Liver (tissue), 9 donors: ENCODE data around the gene PRRT1B. TPM values are rescaled to one million over a fixed set of nuclear protein-coding genes. Genes with fewer than 3 reads are reported as not detected.

ENCODE experiments used
- DNase-seq: peaks from one replicate; pipeline ENCODE4 v3.0.0-alpha.2; 2017; ENCODE audit warnings: low spot score
- H3K27ac ChIP-seq, 2 donors: one replicate each; pipeline ENCODE4 v1.7.0; 2013; ENCODE audit warnings: inconsistent platforms in 2 of 2, low read length in 2 of 2, control low read depth in 1 of 2, low read depth in 1 of 2, mild to moderate bottlenecking in 1 of 2
- H3K27me3 ChIP-seq, 4 donors: one replicate each; pipeline versions ENCODE4 v1.6.1 to v1.7.0; 2013; ENCODE audit warnings: low read length in 3 of 4, inconsistent platforms in 1 of 4, mild to moderate bottlenecking in 1 of 4, moderate library complexity in 1 of 4; ENCODE audit not compliant: control insufficient read depth in 4 of 4, insufficient read depth in 4 of 4
- H3K36me3 ChIP-seq, 4 donors: one replicate each; pipeline versions ENCODE4 v1.6.1 to v1.7.0; 2013; ENCODE audit warnings: low read length in 3 of 4, mild to moderate bottlenecking in 3 of 4, low read depth in 1 of 4, moderate library complexity in 1 of 4; ENCODE audit not compliant: control insufficient read depth in 4 of 4, insufficient read depth in 3 of 4
- H3K4me1 ChIP-seq, 4 donors: one replicate each; pipeline versions ENCODE4 v1.6.1 to v1.7.0; 2013; ENCODE audit warnings: low read length in 3 of 4, mild to moderate bottlenecking in 3 of 4, moderate library complexity in 1 of 4; ENCODE audit not compliant: control insufficient read depth in 4 of 4, insufficient read depth in 4 of 4
- H3K4me3 ChIP-seq, 3 donors: one replicate each; pipeline versions ENCODE4 v1.6.1 to v1.7.0; 2013; ENCODE audit warnings: low read length in 3 of 3, control low read depth in 1 of 3, low read depth in 1 of 3, mild to moderate bottlenecking in 1 of 3
- H3K9ac ChIP-seq, 2 donors: one replicate each; pipeline ENCODE4 v1.7.0; 2013; ENCODE audit warnings: low read length in 2 of 2, mild to moderate bottlenecking in 2 of 2, moderate library complexity in 2 of 2, control low read depth in 1 of 2, low read depth in 1 of 2
- H3K9me3 ChIP-seq, 4 donors: one replicate each; pipeline versions ENCODE4 v1.6.1 to v1.7.0; 2013; ENCODE audit warnings: low read length in 3 of 4; ENCODE audit not compliant: control insufficient read depth in 4 of 4
- ATF3 ChIP-seq: IDR thresholded peaks from 2 replicates; pipeline ENCODE4 v1.6.1; 2016; ENCODE audit warnings: antibody characterized with exemption
- CTCF ChIP-seq: fragments of 150-350 bp; IDR thresholded peaks from 2 replicates; pipeline ENCODE4 v1.5.1; 2017; ENCODE audit warnings: improper control_type of control experiment, low read depth, low read length; ENCODE audit not compliant: missing input control
- FOXA1 ChIP-seq: IDR thresholded peaks from 2 replicates; pipeline ENCODE4 v1.6.1; 2016; ENCODE audit warnings: antibody characterized with exemption
- FOXA2 ChIP-seq: IDR thresholded peaks from 2 replicates; pipeline ENCODE4 v1.6.1; 2016; ENCODE audit warnings: antibody characterized with exemption
- HNF4A ChIP-seq, 2 donors: conservative IDR thresholded peaks; 2 replicates each; pipeline ENCODE4 v1.6.1; 2016; ENCODE audit warnings: antibody characterized with exemption in 2 of 2, mild to moderate bottlenecking in 2 of 2
- HNF4G ChIP-seq: IDR thresholded peaks from 2 replicates; pipeline ENCODE4 v1.6.1; 2016; ENCODE audit warnings: antibody characterized with exemption
- JUND ChIP-seq, 2 donors: IDR thresholded peaks; 2 replicates each; pipeline ENCODE4 v1.6.1; 2016; ENCODE audit warnings: antibody characterized with exemption in 2 of 2
- MAX ChIP-seq: IDR thresholded peaks from 2 replicates; pipeline ENCODE4 v1.6.1; 2016; ENCODE audit warnings: antibody characterized with exemption
- NR2F2 ChIP-seq: IDR thresholded peaks from 2 replicates; pipeline ENCODE4 v1.6.1; 2016; ENCODE audit warnings: antibody characterized with exemption
- RAD21 ChIP-seq, 2 donors: IDR thresholded peaks; 2 replicates each; pipeline ENCODE4 v1.6.1; 2016; ENCODE audit warnings: antibody characterized with exemption in 2 of 2, mild to moderate bottlenecking in 2 of 2
- REST ChIP-seq: IDR thresholded peaks from 2 replicates; pipeline ENCODE4 v1.6.1; 2016; ENCODE audit warnings: antibody characterized with exemption, mild to moderate bottlenecking
- RXRA ChIP-seq, 2 donors: IDR thresholded peaks; 2 replicates each; pipeline ENCODE4 v1.6.1; 2017 to 2018; ENCODE audit warnings: antibody characterized with exemption in 2 of 2, mild to moderate bottlenecking in 1 of 2
- SP1 ChIP-seq: IDR thresholded peaks from 2 replicates; pipeline ENCODE4 v1.6.1; 2018; ENCODE audit warnings: antibody characterized with exemption, mild to moderate bottlenecking
- TAF1 ChIP-seq: conservative IDR thresholded peaks from 2 replicates; pipeline ENCODE4 v1.6.1; 2016; ENCODE audit warnings: antibody characterized with exemption, mild to moderate bottlenecking
- YY1 ChIP-seq: IDR thresholded peaks from 2 replicates; pipeline ENCODE4 v1.6.1; 2016; ENCODE audit warnings: antibody characterized with exemption, mild to moderate bottlenecking
- WGBS: extraction: QIAGEN DNeasy Blood & Tissue Kit; methylation state at CpG from one replicate; pipeline ENCODE4 v1.1.7; 2013; 5-methylcytosine and 5-hydroxymethylcytosine counted together
- polyA plus RNA-seq, 2 donors: library from polyadenylated mRNA; stranded (reverse) in 1 of 2; unstranded in 1 of 2; fragments of 200-250 nt in 1 of 2; fragments of >200 nt in 1 of 2; fragmentation: Nextera tagmentation in 1 of 2; extraction: Ambion mirVana in 1 of 2; gene quantifications; one replicate each; pipeline versions ENCODE4 v1.2.1 to v1.2.3, GENCODE V29; 2013 to 2015
- total RNA-seq, 2 donors: library from RNA; depleted of rRNA; stranded (reverse); fragments of >200 nt; gene quantifications; one replicate each; pipeline ENCODE4 v1.2.3, GENCODE V29; 2014
- TF ChIP-seq, protein P1 (sequence below): IDR thresholded peaks from 2 replicates; pipeline ENCODE4 v1.6.1; 2016; ENCODE audit warnings: antibody characterized with exemption
- donor health status: healthy.
- donor health status: healthy.
- donor health status: healthy.
- donor health status: healthy.
- donor health status: healthy.

The PRRT1B gene
- total and polyA plus RNA-seq, 4 donors: 0.15 to 1.9 (median 1.4) TPM

- DNase-seq: peak; percentile 27
- Histone ChIP-seq H3K9ac (no peak overlapping the region), H3K4me3 (no peak overlapping the region), H3K27me3 (no peaks in the 10 kb centered on the region), H3K9me3 (no peaks in the 10 kb centered on the region), H3K4me1 (peaks cover 0 to 18% (median 15%) of the 10 kb centered on the region in 4 donors), H3K27ac (no peak overlapping the region), H3K36me3 (peaks cover 2 to 22% (median 4%) of the 10 kb centered on the region in 4 donors)
- TF ChIP-seq JUND (IDR thresholded peaks at IDR 0.05) (no peak), NR2F2 (no peak), CTCF (no peak), HNF4G (no peak), HNF4A (conservative IDR thresholded peaks at IDR 0.05) (no peak), MAX (no peak), TAF1 (no peak), REST (no peak), YY1 (no peak), RXRA (IDR thresholded peaks at IDR 0.05) (no peak), ATF3 (no peak), FOXA2 (no peak), FOXA1 (no peak)
- TF ChIP-seq, protein P1, sequence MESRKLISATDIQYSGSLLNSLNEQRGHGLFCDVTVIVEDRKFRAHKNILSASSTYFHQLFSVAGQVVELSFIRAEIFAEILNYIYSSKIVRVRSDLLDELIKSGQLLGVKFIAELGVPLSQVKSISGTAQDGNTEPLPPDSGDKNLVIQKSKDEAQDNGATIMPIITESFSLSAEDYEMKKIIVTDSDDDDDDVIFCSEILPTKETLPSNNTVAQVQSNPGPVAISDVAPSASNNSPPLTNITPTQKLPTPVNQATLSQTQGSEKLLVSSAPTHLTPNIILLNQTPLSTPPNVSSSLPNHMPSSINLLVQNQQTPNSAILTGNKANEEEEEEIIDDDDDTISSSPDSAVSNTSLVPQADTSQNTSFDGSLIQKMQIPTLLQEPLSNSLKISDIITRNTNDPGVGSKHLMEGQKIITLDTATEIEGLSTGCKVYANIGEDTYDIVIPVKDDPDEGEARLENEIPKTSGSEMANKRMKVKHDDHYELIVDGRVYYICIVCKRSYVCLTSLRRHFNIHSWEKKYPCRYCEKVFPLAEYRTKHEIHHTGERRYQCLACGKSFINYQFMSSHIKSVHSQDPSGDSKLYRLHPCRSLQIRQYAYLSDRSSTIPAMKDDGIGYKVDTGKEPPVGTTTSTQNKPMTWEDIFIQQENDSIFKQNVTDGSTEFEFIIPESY: no peak
- 96% methylated on average over 13 of the region's 13 CpGs for WGBS
These were observed 32.7 kb downstream of the PRRT1B start for GRCh38 chr9:131578021-131578420.

GRCh38 chr9:131578731-131579504, 33.6 kb downstream of the PRRT1B start:
- peaks cover 0 to 18% (median 15%) of the 10 kb centered on the region in 4 donors for H3K4me1 ChIP-seq
- H3K27ac ChIP-seq: peak overlapping the region in 1 of 2 donors; percentile 0
- TF ChIP-seq RAD21 (IDR thresholded peaks at IDR 0.05) (peak; percentile 46 to 59), HNF4A (conservative IDR thresholded peaks at IDR 0.05) (peak; percentile 86 to 87), RXRA (IDR thresholded peaks at IDR 0.05) (peak; percentile 18 to 29), HNF4G (peak; percentile 71), FOXA1 (no peak), MAX (no peak), SP1 (peak; percentile 63)
- no peak overlapping the region for H3K9ac ChIP-seq
- H3K36me3 ChIP-seq: peaks cover 4 to 30% (median 8%) of the 10 kb centered on the region in 4 donors
- peak; percentile 33 for DNase-seq
- H3K4me3 ChIP-seq: no peak overlapping the region
- H3K9me3 ChIP-seq: no peaks in the 10 kb centered on the region
- WGBS: 51% methylated on average over 26 of the region's 26 CpGs
- no peaks in the 10 kb centered on the region for H3K27me3 ChIP-seq
